Dorsolateral prefrontal cortex (tissue), 118 donors: ENCODE results near the gene CCDC184. TPM values are rescaled to one million over a fixed set of nuclear protein-coding genes. Genes with fewer than 3 reads are reported as not detected.

ENCODE experiments used
- total RNA-seq, 120 experiments: library from RNA; stranded (reverse); gene quantifications; one replicate each; pipeline versions ENCODE4 v1.2.3 to v1.2.4, GENCODE V29; 2022

CCDC184 gene
- total RNA-seq, 120 experiments from 2014 or later, result 7.1 to 60.5 (median 30.1) TPM

Other genes starting within 250 kb of the CCDC184 start
- gene TMEM106C, start 220.0 kb upstream of the CCDC184 start, total RNA-seq, result 10 to 100 TPM; 21.4 to 75.3 (median 46.1) TPM
- 1 to 10 TPM in 13 of 120 experiments, under 1 TPM in 73, not detected in 34; 0.10 to 1.8 (median 0.35) TPM for gene COL2A1, start 179.2 kb upstream of the CCDC184 start, total RNA-seq
- 10 to 100 TPM in 119 of 120 experiments, 1 to 10 TPM in 1; 8.3 to 29.6 (median 18.5) TPM for gene SENP1, start 77.6 kb upstream of the CCDC184 start, total RNA-seq
- gene PFKM, start 64.3 kb upstream of the CCDC184 start, total RNA-seq, result 100 to 1,000 TPM in 119 of 120 experiments, 10 to 100 TPM in 1; 89.4 to 276 (median 195) TPM
- gene ASB8, start 26.1 kb upstream of the CCDC184 start, total RNA-seq, result 10 to 100 TPM; 36.8 to 80.8 (median 58.2) TPM
- not detected for gene OR10AD1, start 19.6 kb downstream of the CCDC184 start, total RNA-seq
- 10 to 100 TPM; 14.7 to 40.6 (median 27.1) TPM for gene ZNF641, start 167.3 kb downstream of the CCDC184 start, total RNA-seq